ENCODE results near the gene DYNC1H1. TPM values are rescaled to one million over a fixed set of nuclear protein-coding genes. Genes with fewer than 3 reads are reported as not detected.
"Not testable (repeated sequence)": the region's sequence is repeated elsewhere in the genome, so short reads cannot be mapped to it uniquely, and the experiment has no call there.

DYNC1H1 gene
- total RNA-seq, 1 experiment from 2014 or later, result 438 TPM

- Mint-ChIP-seq H3K36me3 (no peaks in the 10 kb centered on the region), H3K9me3 (no peaks in the 10 kb centered on the region), H3K27me3 (ENCODE audit: low read depth) (no peaks in the 10 kb centered on the region), H3K4me1 (peaks cover 42% of the 10 kb centered on the region), H3K4me3 (no peak overlapping the region), H3K27ac (no peak overlapping the region; the same call in 1 of the 2 replicates)
- ATAC-seq (no peak), DNase-seq (ENCODE audit: low spot score) (no peak)
- ChIA-PET CTCF (no interaction called here), POLR2A (no interaction called here)
- no peak for TF ChIP-seq ATF3 (CRISPR knock-in tag; conservative IDR thresholded peaks at IDR 0.05)
Observed at GRCh38 chr14:102058961-102059360, 94.6 kb downstream of the DYNC1H1 start.

GRCh38 chr14:102063109-102063807 lies 98.9 kb downstream of the DYNC1H1 start:
- no peak overlapping the region for H3K27ac Mint-ChIP-seq
- POLR2A ChIA-PET, result interaction anchor here (0.6 kb wide), 1 partner anchor 42 kb away, joined by 8 read pairs; no protein-coding TSS in a partner anchor
- no peak for TF ChIP-seq CREB1 (CRISPR knock-in tag; IDR thresholded peaks at IDR 0.05)
- TF ChIP-seq ETV6 (CRISPR knock-in tag; IDR thresholded peaks at IDR 0.05), result no peak
- no peak for TF ChIP-seq E2F1 (CRISPR knock-in tag; IDR thresholded peaks at IDR 0.05)
- TF ChIP-seq SOX15 (CRISPR knock-in tag; IDR thresholded peaks at IDR 0.05), result no peak
- no peak for TF ChIP-seq ZMAT4 (CRISPR knock-in tag; IDR thresholded peaks at IDR 0.05)

GRCh38 chr14:102063808-102064429 lies 99.5 kb downstream of the DYNC1H1 start:
- peak overlapping the region; percentile 28; the same call in 1 of the 2 replicates for H3K27ac Mint-ChIP-seq
- TF ChIP-seq ERG (CRISPR knock-in tag; IDR thresholded peaks at IDR 0.05), result no peak
- no peak overlapping the region; the same call in 1 of the 2 replicates for H3K4me3 Mint-ChIP-seq
- DNase-seq (ENCODE audit: low spot score) (no peak), ATAC-seq (peak; percentile 27)
- H3K27me3 Mint-ChIP-seq (ENCODE audit: low read depth), result no peaks in the 10 kb centered on the region; the same call in 1 of the 2 replicates
- H3K4me1 Mint-ChIP-seq, result peaks cover 7% of the 10 kb centered on the region
- H3K9me3 Mint-ChIP-seq, result 0 out of 2 replicates have a peak, but pooled peaks cover 1% of the 10 kb centered on the region
- POLR2A ChIA-PET, result interaction anchor here (0.6 kb wide), 1 partner anchor 41 kb away, joined by 8 read pairs; no protein-coding TSS in a partner anchor
- CTCF ChIA-PET, result interaction anchor here (1.1 to 1.9 kb wide), 8 partner anchors 13 to 250 kb away, joined by 3 to 17 read pairs (median 4); no protein-coding TSS in a partner anchor
- no peaks in the 10 kb centered on the region for H3K36me3 Mint-ChIP-seq

More at GRCh38 chr14:102063109-102063807, 98.9 kb downstream of the DYNC1H1 start:
- no peaks in the 10 kb centered on the region; the same call in 1 of the 2 replicates for H3K27me3 Mint-ChIP-seq (ENCODE audit: low read depth)
- H3K4me3 Mint-ChIP-seq, result no peak overlapping the region; the same call in 1 of the 2 replicates
- peaks cover 11% of the 10 kb centered on the region for H3K4me1 Mint-ChIP-seq
- DNase-seq (ENCODE audit: low spot score) (peak; percentile 68), ATAC-seq (peak; percentile 82)
- no peaks in the 10 kb centered on the region for H3K9me3 Mint-ChIP-seq
- no peaks in the 10 kb centered on the region for H3K36me3 Mint-ChIP-seq
- CTCF ChIA-PET, result interaction anchor here (0.6 to 1.9 kb wide), 10 partner anchors 12 to 251 kb away, joined by 3 to 17 read pairs (median 4); no protein-coding TSS in a partner anchor

- H3K27me3 Mint-ChIP-seq (ENCODE audit: low read depth); POLR2A ChIA-PET; H3K4me3 Mint-ChIP-seq; H3K36me3 Mint-ChIP-seq; H3K27ac Mint-ChIP-seq; H3K9me3 Mint-ChIP-seq; ATAC-seq; H3K4me1 Mint-ChIP-seq; DNase-seq (ENCODE audit: low spot score): not testable (repeated sequence)
- CTCF ChIA-PET, result interaction anchor here (1.4 to 1.9 kb wide), 2 partner anchors 15 to 249 kb away, joined by 3 to 8 read pairs; no protein-coding TSS in a partner anchor
Observed at GRCh38 chr14:102064590-102064989, 100.2 kb downstream of the DYNC1H1 start.

- no peak for ATAC-seq
- no peaks in the 10 kb centered on the region; the same call in 1 of the 2 replicates for H3K27me3 Mint-ChIP-seq (ENCODE audit: low read depth)
- no peaks in the 10 kb centered on the region for H3K36me3 Mint-ChIP-seq
- H3K27ac Mint-ChIP-seq, result no peak overlapping the region
- H3K9me3 Mint-ChIP-seq, result 0 out of 2 replicates have a peak, but pooled peaks cover 4% of the 10 kb centered on the region
- peaks cover 6% of the 10 kb centered on the region for H3K4me1 Mint-ChIP-seq
- TF ChIP-seq ETV6 (CRISPR knock-in tag; IDR thresholded peaks at IDR 0.05), result no peak
- TF ChIP-seq ATF3 (CRISPR knock-in tag; conservative IDR thresholded peaks at IDR 0.05), result no peak
- no peak for TF ChIP-seq TEAD4 (CRISPR knock-in tag; IDR thresholded peaks at IDR 0.05)
- no peak for TF ChIP-seq FOXK1 (CRISPR knock-in tag; IDR thresholded peaks at IDR 0.05)
- TF ChIP-seq JUN (CRISPR knock-in tag; IDR thresholded peaks at IDR 0.05), result no peak
- CTCF ChIA-PET, result no interaction called here
- H3K4me3 Mint-ChIP-seq, result no peak overlapping the region
- POLR2A ChIA-PET, result no interaction called here
- no peak for DNase-seq (ENCODE audit: low spot score)
Observed at GRCh38 chr14:102066041-102066451, 101.7 kb downstream of the DYNC1H1 start.
